Stimulated activated CD8-positive, alpha-beta memory T cell treated with anti-CD3 and anti-CD28 coated beads, Interleukin-7, amount 100 ng/mL, for 4 hours (primary cell): Measurements from ENCODE around the gene OTOG.

Source experiments
- DNase-seq, 2 donors: peaks; one replicate each; pipeline ENCODE4 v3.0.0-alpha.2; 2020; ENCODE audit warnings: low read depth in 2 of 2

Gene OTOG

DNA sequence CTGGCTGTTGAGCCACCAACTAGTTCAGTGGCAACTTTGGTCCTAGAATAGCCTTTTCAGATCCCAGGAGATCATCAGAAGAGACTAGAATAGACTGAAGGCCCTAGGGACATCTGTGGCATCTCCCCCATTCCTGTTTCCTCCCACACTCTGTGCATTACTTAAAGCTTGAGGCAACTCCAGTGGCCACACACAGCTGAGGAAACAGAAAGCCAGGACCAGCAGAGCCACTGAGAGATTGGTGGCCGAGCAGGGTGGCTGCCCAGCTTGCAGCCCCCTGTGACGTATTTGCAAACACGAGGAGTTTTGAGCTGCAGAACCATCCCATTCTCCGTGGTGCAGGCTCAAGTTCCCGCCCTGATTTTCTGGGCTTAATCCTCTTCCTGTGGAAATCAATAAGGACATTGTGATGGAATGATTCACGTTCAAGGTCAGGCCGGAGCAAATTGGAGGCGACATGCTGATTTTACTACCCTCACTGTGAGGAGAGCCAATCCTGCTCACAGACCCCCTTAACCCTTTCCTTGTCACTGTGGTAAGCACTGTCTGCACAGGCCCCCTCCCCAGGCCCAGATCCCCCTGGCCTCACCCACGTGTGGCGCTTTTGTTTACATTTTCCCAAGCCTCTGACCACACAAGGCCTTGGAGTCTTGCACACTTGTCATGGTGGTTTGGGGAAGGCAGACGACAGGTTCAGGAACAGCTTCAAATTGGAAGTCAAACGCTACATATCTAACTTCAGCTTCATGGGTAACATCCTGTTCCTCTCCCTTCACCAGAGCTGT, 103.3 kb downstream of the OTOG start:
- DNase-seq, result no peak

DNA sequence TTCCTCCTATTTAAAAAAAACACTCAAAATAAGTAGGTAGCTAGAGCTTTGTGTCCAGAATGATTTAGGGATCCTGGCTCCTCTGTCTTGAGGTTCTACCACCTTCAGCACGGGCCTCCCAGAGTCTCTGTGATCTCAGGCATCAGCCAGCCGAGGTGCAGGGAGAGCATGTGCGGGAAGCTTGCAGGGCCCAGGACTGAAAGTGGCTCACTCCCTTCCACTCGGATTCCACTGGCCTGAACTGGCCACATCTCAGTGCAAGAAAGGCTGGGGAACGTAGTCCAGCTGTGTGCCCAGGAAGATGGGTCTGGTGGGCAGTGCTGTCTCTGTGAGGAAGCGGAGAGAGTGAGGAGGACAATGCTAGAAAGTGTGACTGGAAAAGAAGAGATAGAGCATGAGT, 104.0 kb downstream of the OTOG start:
- DNase-seq, result no peak

DNA sequence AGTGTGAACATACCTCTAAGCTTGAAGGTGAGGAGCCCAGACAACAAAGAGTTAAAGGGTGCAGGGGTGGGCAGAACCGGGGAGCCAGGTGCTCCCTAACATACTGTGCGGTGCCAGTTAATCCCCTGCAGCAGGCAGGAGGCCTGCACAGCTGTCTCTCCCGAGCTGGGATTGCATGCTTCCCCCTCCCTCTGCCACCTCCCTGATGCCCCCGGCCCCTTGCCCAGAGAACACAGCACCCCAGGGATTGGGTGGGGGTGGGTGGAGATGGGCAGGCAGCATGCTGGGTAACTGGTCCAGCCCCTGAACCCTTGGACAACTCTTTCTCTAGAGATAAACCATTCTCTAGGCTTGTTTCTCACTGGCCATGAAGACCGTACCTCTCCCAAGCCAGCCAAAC, 104.6 kb downstream of the OTOG start:
- no peak for DNase-seq

DNA sequence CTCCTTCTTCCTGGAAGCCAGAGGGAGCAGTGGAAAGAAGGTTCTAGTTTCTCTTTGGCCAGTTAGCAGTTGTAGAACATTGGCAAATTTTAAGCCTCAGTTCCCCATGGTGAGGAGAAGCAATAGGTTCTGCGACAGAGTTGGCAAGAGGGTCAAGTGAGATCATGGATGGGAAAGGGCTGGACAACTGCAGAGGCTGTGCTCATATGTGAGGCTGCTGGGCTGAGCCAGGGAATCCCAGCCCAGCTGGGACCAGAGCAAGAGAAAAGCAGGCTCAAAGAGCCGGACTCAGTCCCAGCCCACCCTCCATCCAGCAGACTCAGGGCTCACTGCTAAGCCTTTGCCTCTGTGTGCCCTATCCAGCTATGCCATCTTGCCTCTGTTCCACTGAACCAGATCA, 105.5 kb downstream of the OTOG start:
- DNase-seq, result no peak

DNA sequence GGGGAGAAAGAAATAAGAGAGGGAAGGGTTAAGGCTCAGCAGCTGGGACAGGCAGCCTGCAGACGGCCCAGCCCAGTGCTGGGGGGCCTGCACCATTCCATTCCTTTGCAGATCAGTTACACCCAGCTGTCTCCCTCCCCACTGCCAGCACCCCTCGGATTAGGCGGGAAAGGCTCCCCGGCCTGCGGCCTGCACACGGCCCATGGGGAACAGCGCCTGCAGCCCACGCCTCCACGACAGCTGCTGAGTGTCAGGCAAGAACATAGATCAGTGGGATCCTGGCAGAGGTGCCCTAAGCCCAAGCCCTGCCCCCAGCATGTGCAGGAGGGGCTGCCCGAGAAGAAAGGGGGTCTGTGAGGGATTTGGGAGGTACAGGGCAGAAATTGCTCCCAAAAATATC, 106.6 kb downstream of the OTOG start:
- DNase-seq, result no peak

DNA sequence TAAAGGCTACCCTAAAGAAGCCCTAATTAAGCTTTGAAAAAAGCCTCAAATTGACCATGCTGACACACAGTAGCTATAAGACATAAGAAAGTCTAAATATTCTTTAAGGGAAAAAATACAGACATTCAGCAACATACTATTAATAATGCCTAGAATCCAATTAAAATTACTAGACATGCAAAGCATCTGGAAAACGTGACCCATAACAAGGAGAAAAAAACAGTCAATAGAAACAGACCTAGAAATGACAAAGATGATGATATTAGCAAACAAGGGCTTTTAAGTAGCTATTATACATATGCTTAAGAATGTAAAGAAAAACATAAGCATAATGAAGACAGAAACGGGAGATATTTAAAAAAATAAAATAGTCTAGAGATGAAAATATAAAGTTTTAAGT, 108.6 kb downstream of the OTOG start:
- no peak for DNase-seq

DNA sequence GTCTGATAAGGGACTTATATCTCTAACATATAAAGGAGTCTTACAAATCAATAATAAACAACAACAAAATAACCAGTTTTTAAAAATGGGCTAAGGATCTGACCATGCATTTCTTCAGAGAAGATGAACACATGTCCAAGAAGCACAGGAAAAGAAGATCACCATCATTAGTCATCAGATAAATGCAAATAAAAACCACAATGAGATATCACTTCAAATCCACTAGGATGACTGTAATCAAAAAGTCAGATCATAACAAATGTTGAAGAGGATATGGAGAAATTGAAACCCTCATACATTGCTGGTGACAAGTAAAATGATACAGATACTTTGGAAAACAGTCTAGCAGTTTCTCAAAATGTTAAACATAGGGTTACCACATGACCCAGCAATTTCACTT, 111.2 kb downstream of the OTOG start:
- DNase-seq, result no peak

DNA sequence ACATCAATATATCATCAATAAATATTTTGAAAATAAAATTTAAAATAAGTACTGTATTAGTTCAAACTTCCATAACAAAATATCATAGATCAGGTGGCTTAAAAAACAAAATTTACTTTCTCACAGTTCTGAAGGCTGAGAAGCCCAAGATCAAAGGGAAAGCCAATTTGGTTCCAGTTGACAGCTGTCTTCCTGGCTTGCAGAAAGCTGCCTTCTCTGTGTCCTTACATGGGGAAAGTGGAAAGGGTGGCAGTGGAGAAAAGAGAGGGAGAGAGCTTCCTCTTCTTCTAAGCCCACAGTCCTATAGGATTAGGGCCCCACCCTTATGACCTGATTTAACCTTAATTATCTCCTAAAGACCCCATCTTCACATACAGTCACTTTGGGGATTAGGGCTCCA, 121.1 kb downstream of the OTOG start:
- no peak for DNase-seq

DNA sequence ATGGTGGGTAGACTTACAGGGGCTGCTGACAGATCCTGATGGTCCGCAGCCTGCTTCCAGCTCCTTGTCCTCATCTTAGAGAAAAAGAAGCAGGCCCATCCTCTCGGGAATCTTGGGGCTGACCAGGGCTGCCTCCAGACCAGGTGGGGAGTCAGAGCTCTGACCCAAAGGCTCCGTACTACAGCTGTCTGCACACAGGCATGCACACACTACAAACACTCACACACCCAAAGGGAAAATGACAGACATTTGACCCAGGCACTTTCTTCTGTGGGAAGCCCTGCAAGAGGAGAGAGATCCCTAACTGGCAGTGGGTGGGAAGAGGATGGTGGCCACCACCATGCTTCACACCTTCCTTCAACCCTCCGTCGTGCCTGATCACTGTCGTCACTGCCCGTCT, 125.4 kb downstream of the OTOG start:
- no peak for DNase-seq

DNA sequence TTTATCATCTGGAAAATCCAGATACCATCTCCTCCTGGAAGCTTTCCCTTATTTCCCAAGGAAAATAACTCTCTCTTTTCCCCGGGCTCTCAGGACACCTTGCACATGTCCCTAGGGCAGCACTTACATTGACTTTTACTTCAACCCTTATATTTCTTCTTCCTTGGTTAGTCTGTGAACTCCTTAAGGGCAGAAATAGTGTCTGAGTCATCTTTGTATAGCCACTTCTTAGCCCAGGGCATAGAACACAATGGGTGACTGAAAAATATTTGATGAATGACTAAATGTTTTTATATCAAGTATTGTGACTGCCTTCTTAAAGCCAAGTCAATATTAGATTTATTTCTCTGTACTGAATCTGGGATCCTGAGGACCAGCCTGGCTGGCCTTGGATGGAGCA, 126.9 kb downstream of the OTOG start:
- DNase-seq, result no peak

DNA sequence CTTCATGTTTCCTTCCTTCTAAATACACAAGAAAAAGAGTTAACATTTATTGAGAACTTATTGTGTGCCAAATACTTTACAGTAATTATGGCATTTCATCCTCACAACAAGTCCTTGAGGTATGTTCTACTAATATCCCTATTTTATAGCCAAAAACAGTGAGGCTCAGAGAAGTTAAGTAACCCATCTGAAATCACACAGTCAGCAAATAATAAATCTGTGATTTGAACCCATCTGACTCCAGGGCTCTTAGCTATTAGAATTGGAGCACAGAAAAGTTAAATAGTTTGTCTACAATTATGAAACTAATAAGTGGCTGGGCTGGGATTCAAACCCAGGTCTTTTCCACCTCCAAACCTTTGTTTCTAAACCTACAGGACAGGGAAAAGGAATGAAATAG, 135.8 kb downstream of the OTOG start:
- no peak for DNase-seq

DNA sequence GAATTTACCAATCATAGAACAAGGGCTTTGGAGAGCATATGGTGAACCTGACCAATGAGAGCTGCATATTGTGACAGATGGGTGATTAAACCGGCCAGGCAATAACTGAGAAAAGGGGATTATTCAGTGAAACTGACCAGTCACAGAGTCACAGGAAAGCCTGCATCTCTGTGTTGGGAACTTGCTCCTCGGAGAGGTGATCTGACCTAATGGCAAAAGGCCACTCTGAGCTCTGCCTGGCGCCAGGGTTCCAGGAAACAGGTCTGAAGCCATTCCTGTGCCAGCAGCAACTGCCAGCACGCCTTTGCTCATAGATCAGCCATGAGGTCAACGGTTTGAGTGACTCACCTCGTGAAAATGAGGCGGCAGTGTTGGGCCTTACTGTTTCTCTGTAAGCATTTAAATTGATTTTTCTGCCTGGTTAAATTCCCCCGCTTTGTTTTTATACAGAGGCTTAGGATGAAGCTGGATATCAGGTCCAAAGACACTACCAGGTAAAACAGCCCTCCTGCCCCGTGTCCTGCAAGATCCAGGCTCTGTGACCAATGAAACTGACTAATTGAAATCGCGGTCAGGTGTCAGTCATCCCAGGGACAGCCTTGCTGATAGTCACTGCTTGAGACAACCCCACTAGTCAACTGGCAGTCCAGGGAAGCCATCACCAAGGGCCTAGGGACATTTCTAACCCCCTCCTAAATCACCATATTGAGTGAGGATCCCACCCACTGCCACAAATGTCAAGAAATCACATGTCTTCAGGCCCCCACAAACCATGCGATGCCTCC, 136.5 kb downstream of the OTOG start:
- no peak for DNase-seq

DNA sequence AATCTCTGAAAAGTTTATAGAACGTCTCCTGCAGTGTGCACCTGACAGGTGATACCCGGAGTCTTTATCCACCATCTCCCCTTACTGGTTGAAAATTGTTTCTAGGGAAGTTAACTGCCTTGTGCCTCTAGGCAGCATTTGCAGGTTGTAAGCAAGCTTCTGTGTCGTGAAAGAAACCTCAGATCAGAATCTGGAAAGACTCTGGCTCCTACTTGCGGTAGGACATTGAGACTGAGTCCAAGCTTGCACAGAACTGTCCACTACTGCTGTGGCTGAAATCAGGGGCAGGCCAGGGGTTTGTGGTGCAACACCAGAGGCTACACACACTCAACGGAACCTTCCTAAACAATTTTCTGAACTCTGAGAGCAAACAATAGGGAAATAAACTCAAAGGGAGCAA, 137.5 kb downstream of the OTOG start:
- DNase-seq, result no peak

DNA sequence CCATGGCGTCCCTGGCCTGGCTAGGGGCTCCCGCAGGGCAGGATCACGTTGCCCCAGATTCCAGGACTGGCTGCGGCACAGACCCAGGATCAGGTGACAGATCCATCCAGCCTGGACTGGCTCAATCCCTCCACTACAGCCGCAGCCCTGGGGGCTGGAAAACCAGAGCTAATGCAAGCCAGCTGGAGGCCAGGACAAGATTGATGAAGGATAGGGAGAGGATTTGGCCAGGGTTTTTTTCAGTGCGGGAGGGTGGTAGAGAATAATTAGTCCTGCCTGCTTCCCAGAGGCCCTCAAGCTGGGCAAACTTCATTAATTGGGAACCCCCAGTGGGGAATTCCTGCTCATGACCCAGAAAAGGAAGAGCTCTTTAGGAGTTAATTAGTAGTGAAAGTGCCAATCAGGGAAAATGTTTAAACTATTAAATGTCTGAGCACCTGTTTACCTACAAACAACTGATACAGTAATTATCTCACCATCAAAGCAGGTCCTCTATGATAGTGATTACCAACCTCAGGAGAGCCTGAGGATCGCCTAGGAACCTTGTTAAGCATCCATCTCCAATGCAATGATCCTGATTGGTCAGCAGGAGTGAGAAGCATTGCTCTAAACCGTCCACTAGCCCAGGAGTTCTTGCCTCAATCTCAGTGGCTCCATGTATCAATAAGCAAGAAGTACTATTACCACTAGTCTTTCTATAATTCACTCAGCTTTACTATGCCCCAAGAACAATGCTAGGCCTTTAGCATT, 139.3 kb downstream of the OTOG start:
- no peak for DNase-seq

DNA sequence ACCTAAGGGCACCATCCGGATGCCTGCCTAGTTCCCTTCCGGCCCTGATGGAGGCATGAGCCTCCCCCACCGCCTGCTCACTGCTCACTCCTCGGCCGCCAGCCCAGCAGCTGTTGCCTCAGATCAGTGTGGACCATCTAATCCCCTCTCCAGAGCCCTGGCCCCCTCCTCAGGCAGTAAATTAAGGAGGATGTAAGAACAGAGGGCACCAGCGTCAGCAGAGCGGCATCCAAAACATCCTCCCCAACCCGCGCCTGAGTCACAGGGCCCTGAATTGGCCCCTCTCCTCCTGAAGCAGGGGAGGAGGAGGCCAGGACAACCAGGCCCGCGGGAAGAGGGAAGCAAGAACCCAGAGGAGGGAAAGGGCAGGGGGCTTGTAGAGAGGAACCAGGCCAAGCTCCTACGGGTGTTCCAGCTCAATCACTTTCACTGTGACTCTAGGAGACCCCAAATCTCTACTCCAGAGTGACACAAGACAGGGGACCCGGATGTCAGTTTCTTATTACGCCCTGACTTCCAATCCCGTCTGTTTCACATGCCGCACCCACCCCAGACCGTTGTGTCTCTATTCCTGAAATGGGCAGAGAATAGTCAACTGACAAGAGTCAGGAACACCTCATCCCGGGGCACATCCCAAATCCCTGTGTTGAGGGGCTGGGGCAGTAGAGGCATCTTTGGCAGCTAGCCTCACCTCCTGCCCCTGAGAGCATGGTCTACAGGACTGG, 141.0 kb downstream of the OTOG start:
- DNase-seq, result no peak

DNA sequence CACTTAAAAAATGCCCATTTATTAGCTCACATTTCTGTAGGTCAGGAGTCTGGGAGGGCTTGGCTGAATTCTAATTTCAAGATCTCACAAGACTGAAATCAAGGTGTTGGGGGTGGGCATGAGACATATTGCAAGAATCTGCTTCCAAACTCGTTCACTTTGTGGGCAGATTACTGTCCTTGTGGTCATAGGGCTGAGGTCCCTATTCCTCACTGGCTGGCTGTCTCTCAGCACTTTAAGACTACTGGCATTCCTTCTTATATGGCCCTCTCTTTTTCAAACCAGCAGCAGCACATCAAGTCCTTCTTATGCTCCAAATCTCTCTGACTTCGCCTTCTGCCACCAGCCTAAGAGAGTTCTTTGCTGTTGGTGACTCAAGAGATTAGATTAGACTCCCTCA, 144.5 kb downstream of the OTOG start:
- no peak for DNase-seq

DNA sequence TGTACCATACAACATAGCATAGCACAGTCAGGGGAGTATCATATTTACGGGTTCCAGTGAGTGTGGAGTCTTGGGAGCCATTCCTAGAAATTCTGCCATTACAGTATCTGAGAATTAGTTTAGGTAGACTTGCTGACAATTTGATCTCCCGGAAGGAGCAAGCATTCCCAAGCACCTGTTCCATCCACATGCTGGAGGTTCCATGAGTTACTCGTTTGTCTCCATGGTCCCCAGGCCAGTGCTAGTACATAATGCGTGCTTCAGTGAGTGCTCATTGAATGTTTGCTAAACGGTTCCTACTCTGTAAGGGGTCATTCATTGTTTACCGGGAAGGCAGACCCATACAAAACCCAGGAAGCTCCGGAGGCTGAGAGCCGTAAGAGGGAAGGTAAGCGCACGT, 144.9 kb downstream of the OTOG start:
- DNase-seq, result no peak

DNA sequence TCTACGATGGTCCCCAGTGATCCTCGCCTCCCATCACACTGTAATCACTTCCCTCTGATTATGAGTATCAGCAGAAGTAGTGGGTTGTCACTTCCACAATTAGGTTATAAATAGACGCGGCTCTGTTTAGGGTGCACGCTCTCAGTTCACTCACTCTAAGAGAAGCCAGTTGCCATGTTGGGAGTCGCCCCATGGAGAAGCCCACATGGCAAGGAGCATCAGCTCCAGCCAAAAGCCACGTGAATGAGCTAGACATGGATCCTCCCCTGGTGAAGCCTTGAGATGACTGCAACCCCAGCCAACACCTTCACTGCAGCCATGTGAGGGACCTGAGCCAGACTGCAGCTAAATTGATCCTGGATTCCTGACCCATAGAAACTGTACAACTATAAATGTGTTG, 145.9 kb downstream of the OTOG start:
- DNase-seq, result no peak

DNA sequence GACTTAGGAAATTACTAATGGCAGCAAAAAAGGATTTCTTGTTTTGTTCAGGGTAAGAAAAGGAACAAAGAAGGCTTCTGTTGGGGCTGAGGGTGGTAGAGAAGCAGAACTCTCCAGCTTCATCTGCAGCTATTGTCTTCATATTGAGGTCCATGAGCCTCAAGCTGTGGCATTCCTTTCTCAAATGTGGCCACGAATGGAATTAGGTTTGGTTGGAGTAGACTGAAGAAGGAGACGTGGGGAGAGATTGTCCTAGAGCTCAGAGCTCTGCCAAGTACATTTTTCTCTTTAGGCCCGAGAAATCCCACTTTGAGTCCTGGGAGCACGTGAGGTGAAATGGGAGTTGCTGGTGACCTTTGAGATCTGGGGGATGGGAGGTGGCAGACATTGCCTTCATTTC, 146.5 kb downstream of the OTOG start:
- no peak for DNase-seq

DNA sequence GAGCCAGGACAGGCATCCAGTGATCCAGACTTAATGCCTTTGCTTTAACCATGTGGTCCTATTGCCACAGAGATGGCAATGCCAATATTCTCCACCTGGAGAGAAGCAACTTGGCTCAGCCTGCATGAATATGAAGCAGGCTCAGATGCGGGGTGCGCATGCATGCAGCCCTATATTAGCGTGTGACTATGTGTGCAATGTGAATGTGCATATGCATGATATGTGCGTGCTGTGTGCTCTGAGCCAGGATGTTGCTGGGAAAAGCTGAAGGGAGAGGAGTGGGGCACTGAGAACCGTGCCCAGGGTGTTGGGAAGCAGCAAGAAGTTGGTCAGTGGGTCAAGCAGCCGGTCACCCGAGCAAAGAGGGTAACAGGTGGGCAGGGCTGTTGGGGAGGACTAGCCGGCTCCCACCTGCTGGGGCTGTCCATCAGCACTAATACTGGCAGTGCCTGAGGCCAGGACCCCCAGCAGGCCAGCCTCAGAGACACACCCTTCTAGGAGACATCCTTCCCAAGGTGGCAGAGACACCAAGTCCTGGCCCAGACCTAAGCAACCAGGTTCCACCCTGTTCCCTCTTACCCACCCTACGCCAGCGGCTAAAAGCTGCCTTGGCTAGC, 147.5 kb downstream of the OTOG start:
- DNase-seq, result no peak
